GM19372 (cell line): ENCODE data around the gene RPTOR.

Experiments
- ATAC-seq: cut with Tn5 transposase; IDR thresholded peaks from one replicate; pipeline ENCODE4 v1.9.1; 2021; ENCODE audit warnings: mild to moderate bottlenecking, low read depth, moderate library complexity; ENCODE audit not compliant: unreplicated experiment

RPTOR gene

DNA sequence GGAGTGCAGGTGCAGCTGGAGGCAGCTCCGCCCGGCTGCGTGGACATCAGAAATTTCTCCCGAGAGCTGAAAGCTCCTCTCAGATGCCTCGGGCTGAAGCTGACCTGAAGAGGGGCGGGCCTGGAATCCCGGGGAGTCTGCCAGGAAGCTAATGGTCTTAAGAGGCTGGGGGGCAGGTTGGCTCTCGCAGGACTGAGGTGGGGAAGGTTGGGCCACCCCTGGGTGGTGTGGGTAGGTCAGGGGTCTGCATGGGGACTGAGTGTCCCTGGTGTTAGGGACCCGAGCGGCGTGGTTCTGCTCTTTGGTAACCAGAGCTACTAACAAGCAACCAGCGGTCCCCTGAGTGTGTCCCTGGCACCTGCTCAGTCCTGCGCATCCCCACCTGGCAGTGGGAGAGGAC is 450.5 kb downstream of the RPTOR start:
- ATAC-seq: no peak

GRCh38 chr17:80996422-80997305 is 452.0 kb downstream of the RPTOR start:
- ATAC-seq: no peak

DNA sequence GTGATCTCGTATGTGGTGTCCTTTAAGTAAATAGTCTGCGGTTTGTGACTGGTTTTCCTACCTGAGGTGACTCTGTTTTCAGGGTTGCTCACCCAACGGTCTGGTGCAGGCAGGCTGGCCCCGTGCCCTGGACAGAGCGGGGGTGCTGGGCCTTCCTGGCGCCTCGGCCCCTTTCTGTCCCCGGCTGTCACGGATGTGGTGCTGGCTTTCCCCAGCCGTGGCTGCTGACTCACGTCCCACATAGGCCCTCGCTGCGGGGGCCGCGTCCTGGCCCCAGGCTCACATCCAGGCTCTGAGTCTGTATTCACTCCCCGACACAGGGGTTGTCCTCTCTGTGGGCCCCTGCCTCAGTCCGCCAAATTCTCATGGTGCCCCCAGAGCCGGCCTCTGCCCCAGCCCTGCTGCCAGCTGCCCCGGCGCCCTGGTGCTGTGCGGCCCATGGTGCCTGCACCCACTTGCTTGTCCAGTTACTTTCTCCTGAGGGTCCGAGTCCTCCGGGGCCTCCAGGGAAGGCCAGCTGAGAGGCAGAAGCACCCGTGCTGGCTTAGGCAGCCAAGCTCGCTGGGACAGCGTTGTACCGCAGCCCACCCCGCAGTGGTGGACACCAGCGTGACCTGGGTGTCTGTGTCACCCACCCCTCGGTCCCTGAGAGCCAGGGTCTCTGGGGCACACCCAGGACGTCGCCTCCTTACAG is 452.9 kb downstream of the RPTOR start:
- no peak for ATAC-seq

- ATAC-seq: no peak
Observed at GRCh38 chr17:80998118-80998747, 453.6 kb downstream of the RPTOR start.

DNA sequence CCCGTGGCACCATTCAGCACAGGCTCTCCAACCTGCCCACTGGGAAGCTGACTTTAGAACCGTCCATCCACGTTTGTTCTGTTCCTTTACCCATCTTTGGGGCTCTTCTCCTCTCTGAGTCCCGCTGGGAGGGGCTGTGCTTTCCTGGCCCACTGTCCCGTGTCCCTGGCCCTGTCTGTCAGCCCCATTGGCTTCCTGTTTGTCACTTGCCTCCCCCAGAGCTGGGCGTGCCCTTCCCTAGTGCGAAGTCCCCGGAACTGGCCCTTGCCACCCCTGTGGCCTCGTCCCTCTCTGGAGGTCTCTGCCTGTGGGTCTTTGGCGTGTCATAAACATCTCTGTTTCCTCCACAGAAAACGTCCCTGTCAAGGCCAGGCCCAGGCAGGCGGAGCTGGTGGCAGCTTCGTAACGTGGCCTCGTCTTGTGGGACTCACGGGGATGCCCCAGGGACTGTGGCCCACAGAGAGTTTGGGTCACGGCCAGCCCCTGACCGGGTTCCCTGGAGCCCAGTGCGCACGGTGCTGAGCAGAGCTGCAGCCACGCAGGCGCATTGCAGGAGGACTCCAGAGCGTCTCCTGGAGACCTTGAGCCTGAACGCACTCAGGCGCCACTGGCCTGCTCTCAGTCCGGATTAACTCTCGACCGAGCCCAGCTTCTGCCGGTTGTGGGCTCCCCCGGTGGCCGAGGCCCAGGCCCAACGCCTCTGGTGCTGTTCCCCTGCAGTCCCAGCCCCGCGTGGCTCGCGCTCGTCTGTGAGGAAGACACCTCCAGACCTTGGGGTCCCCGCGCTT is 454.3 kb downstream of the RPTOR start:
- no peak for ATAC-seq

GRCh38 chr17:80999536-81000333 is 455.1 kb downstream of the RPTOR start:
- ATAC-seq: no peak

DNA sequence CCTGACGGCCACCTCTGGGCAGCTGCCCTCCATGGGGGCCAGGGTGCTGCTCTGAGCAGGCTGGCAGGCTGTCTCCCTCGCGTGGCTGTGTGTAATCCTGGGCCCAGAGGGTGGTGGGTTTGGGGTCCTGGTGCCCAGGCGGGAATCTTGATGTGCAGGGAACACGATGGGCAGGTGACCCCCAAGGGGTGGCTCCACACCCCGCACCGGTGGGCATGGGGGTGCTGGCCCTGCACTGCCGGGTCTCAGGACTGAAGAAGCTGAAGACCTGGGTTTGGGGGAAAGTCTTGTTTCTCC is 455.6 kb downstream of the RPTOR start:
- ATAC-seq: no peak

DNA sequence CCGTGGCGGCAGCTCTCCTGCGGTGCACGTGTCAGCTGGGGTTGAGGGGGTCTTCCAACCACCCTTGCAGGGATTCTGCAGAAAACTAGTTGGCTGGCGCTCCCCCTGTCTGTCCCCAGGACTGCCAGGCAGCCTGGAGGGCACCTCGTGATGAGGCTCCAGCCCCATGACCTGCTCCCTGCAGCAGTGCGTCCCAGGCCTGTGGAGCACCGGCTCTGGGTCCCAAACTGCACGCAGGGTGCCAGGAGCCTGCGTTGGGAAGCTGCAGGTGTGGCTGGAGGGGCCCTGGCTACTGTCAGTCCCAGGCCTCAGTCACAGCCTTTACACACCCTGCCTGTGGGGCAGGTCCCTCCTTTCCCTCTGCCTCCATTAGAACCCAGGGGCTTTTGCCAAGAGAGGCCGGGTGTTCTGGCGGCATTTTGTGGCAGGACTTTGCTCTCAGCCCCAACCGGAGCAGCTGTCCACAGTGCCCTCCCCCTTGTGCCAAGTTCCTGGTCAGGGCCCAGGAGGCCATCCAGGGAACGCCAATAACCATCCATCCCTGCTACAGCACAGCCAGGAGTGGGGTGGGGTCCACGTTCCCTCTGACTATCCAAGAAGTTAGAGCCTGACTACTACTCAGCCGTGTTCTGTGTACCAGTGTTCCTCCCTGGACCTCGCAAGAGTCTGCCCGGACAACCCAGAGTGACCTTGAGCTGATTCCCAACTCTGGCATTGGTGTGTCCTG is 456.2 kb downstream of the RPTOR start:
- no peak for ATAC-seq

GRCh38 chr17:81002013-81002384 is 457.4 kb downstream of the RPTOR start:
- ATAC-seq: no peak

- no peak for ATAC-seq
Observed at GRCh38 chr17:81002409-81003361, 458.0 kb downstream of the RPTOR start.

DNA sequence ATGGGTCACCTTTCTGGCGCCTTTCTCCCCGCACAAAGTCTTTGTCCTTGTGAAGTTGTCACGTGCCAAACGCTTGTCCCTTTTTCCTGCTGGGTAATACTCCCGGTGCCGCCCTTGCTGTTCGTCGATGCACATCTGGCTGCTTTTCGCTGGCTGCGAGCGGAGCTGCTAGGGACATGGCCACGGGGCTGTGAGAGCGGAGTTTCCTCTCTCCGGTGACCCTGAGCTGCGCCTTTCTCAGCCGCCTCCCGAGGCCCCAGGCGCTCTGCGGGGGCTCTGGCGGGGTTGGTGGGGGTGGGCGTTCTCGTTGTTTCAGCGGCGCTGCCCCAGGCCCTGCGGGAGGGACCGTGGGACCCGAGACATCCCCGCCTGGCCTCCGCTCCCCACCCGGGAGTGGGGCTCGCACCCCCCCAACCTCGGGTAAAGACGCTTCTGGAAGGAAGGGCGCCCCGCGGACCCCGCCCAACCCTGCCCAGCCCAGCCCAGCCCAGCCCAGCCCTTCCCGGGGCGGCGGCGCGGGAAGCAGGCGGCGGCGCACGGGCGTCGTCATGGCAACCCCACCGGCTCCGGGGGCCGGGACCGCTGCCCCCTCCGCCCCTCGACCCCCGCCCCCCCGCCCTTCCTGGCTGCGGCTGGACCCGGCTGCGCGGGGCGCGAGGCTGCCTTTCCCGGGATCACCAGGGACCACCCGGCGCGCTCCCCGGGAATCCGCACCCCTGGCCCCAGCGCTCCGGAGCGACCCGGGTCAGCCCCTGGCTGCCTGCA is 459.3 kb downstream of the RPTOR start:
- no peak for ATAC-seq

GRCh38 chr17:81006891-81007290 is 462.3 kb downstream of the RPTOR start:
- no peak for ATAC-seq

DNA sequence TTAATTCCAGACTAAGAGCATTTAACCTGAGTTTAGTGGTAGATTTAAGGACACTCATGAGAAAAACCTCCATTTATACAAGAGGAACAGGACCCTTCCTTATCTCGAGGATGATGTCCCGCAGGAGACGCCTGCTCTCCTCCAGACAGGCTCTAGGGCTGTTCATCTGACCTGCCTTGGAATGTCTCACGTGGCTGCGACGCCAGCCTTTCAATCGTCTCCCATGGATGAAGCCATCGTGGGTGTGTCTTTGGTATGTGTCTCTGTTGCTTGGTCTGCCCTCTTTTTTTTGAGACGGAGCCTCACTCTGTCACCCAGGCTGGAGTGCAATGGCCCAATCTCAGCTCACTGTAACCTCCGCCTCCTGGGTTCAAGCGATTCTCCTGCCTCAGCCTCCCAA is 463.5 kb downstream of the RPTOR start:
- no peak for ATAC-seq

- no peak for ATAC-seq
Observed at GRCh38 chr17:81009136-81009535, 464.5 kb downstream of the RPTOR start.

GRCh38 chr17:81010935-81011334 is 466.3 kb downstream of the RPTOR start:
- ATAC-seq: no peak

DNA sequence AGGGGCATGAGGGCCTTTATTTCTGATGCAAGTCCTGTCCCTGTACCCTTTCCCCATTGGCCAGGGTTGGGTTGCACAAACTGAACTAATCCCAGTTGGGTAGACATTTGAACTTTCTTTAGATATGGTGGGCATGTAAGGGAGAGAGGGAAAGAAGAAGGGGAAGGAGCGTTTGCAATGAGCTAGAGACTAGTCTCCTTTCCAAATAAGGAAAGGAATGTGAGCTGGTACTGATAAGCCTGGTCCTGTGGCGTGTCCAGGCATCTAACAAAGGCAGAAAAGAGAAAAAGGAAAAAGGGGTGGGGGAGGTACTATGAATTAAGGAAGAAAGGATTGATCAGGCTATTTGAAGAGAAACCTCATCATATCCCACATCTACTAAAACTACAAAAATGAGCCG is 467.3 kb downstream of the RPTOR start:
- no peak for ATAC-seq

DNA sequence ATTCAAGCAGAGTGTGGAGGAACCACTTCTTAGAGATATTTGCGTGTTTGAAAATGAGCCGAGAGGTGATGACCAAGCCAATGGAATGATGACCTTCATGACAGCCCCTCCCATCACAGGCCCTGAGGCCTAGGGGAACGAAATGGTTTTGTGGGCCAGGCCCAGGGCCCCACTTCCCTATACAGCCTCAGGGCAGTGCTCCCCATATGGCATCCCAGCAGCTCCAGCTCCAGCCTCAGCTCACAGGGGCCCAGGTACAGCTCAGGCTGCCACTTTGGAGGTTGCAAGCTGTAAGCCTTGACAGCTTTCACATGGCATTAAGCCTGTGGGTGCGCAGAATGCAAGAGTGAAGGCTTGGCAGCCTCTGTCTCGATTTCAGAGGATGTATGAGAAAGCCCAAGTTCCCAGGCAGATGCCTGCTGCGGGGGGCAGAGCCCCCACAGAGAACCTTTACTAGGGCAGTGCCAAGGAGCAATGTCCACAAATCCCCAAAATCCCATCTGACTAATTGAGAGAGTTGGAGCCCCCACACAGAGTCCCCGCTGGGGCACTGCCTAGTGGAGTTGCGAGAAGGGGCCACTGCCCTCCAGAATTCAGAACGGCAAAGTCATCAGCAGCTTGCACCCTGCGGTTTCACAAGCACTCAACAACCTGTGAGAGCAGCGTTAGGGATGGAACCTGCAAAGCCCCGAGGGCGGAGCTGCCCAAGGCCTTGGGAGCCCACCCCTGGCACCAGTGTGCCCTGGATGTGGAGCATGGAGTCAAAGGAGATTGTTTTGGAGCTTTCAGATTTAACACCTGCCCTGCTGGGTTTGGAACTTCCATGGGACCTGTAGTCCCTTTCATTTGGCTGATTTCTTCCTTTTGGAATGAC is 468.2 kb downstream of the RPTOR start:
- ATAC-seq: no peak
